Caco-2 (cell line): ENCODE measurements around the gene PAM. TPM values are rescaled to one million over a fixed set of nuclear protein-coding genes. Genes with fewer than 3 reads are reported as not detected.

Experiments
- BruUV-seq: library from RNA; stranded (reverse); fragments of 400-500 nt; replicated peaks from 2 replicates; lab custom pipeline; 2021; lab: Mats Ljungman, UMichigan
- CTCF ChIA-PET: fragments of 300-600 bp; sonication (Branson Sonifier 250); formaldehyde crosslinking; loops from one replicate; lab custom pipeline; 2022; ENCODE audit warnings: antibody characterized with exemption; lab: Charles Lee
- POLR2A ChIA-PET: fragments of 300-600 bp; sonication (Branson Sonifier 250); formaldehyde crosslinking; loops from one replicate; lab custom pipeline; 2022; ENCODE audit warnings: antibody characterized with exemption; lab: Charles Lee
- DNase-seq, 2 experiments: peaks; one replicate each; pipeline versions ENCODE4 v3.0.0 to v3.0.0-alpha.2; 2020 to 2022
- H3K27me3 ChIP-seq: replicated peaks from 2 replicates; pipeline ENCODE4 v1.6.0; 2011; ENCODE audit warnings: low read length; ENCODE audit not compliant: control insufficient read depth, insufficient read depth
- H3K36me3 ChIP-seq: 2 replicates; pipeline ENCODE4 v1.5.1; 2011; ENCODE audit warnings: low read length; ENCODE audit not compliant: control insufficient read depth, insufficient read depth
- H3K4me1 ChIP-seq: fragments of 250-450 bp; sonication (Bioruptor Pico); 2 replicates; pipeline ENCODE4 v1.5.1; 2020; ENCODE audit warnings: mild to moderate bottlenecking
- H3K4me3 ChIP-seq: 2 replicates; pipeline ENCODE4 v1.5.1; 2011; ENCODE audit warnings: low read depth, mild to moderate bottlenecking, control low read depth, low read length
- H3K9me3 ChIP-seq: fragments of 250-450 bp; sonication (Bioruptor Pico); 2 replicates; pipeline ENCODE4 v1.5.1; 2020; ENCODE audit warnings: mild to moderate bottlenecking, moderate library complexity
- H3K27ac Mint-ChIP-seq: one replicate; pipeline ENCODE4 v1.8.0; 2022; ENCODE audit warnings: mixed read lengths; ENCODE audit not compliant: unreplicated experiment
- H3K27me3 Mint-ChIP-seq: one replicate; pipeline ENCODE4 v1.8.0; 2022; ENCODE audit warnings: mixed read lengths; ENCODE audit not compliant: insufficient read depth, unreplicated experiment
- H3K36me3 Mint-ChIP-seq: one replicate; pipeline ENCODE4 v1.8.0; 2022; ENCODE audit warnings: mild to moderate bottlenecking, mixed read lengths; ENCODE audit not compliant: insufficient read depth, unreplicated experiment
- H3K4me1 Mint-ChIP-seq: one replicate; pipeline ENCODE4 v1.8.0; 2022; ENCODE audit warnings: low read depth, mixed read lengths; ENCODE audit not compliant: unreplicated experiment
- H3K4me3 Mint-ChIP-seq: one replicate; pipeline ENCODE4 v1.8.0; 2022; ENCODE audit warnings: mild to moderate bottlenecking, moderate library complexity, mixed read lengths; ENCODE audit not compliant: unreplicated experiment
- H3K9me3 Mint-ChIP-seq: one replicate; pipeline ENCODE4 v1.8.0; 2022; ENCODE audit warnings: mixed read lengths; ENCODE audit not compliant: unreplicated experiment
- CTCF ChIP-seq, 2 experiments: fragments of 200-600 bp in 1 of 2; IDR thresholded peaks; 1 replicate in 1 of 2; 2 replicates in 1 of 2; pipeline versions ENCODE4 v1.5.1 to v1.8.0; 2011 to 2022; ENCODE audit warnings: antibody characterized with exemption in 1 of 2, control low read depth in 1 of 2, inconsistent platforms in 1 of 2, low read depth in 1 of 2, low read length in 1 of 2, mild to moderate bottlenecking in 1 of 2, moderate library complexity in 1 of 2; ENCODE audit not compliant: insufficient read depth in 1 of 2, severe bottlenecking in 1 of 2, unreplicated experiment in 1 of 2
- intact Hi-C: fragments of 100-400 bp; cut with micrococcal nuclease; formaldehyde crosslinking; loops from one replicate; pipeline ENCODE4 v1.10.0; 2022; ENCODE audit not compliant: unreplicated experiment
- total RNA-seq: library from RNA; stranded (reverse); gene quantifications from 2 replicates; pipeline ENCODE4 v1.2.3, GENCODE V29; 2022

The PAM gene
- total RNA-seq, 1 experiment from 2014 or later, result 48.0 TPM

GRCh38 chr5:102910240-102911226, 155.4 kb downstream of the PAM start:
- ChIA-PET POLR2A (no interaction called here), CTCF (no interaction called here)
- no peak for DNase-seq
- H3K27me3 ChIP-seq, result no peaks in the 10 kb centered on the region
- Mint-ChIP-seq H3K36me3 (no peaks in the 10 kb centered on the region), H3K9me3 (no peaks in the 10 kb centered on the region), H3K4me3 (no peak overlapping the region), H3K4me1 (peaks cover 6% of the 10 kb centered on the region), H3K27ac (no peak overlapping the region), H3K27me3 (no peaks in the 10 kb centered on the region)
- intact Hi-C loops, result no loop called here
- no peak overlapping the region for H3K4me3 ChIP-seq
- H3K36me3 ChIP-seq, result no peaks in the 10 kb centered on the region
- no TSS peak for BruUV-seq
- TF ChIP-seq CTCF (IDR thresholded peaks at IDR 0.05; ENCODE audit: insufficient read depth in 1 of 2, low read depth in 1 of 2, low read length in 1 of 2, severe bottlenecking in 1 of 2, unreplicated experiment in 1 of 2), result no peak
- H3K4me1 ChIP-seq, result no peaks in the 10 kb centered on the region
- H3K9me3 ChIP-seq, result 0 out of 2 replicates have a peak, but pooled peaks cover 2% of the 10 kb centered on the region

GRCh38 chr5:102911973-102912372, 156.9 kb downstream of the PAM start:
- Histone ChIP-seq H3K36me3 (no peaks in the 10 kb centered on the region), H3K9me3 (0 out of 2 replicates have a peak, but pooled peaks cover under 1% of the 10 kb centered on the region), H3K4me3 (no peak overlapping the region), H3K4me1 (no peaks in the 10 kb centered on the region), H3K27me3 (no peaks in the 10 kb centered on the region)
- H3K27ac Mint-ChIP-seq, result no peak overlapping the region
- TF ChIP-seq CTCF (IDR thresholded peaks at IDR 0.05; ENCODE audit: insufficient read depth in 1 of 2, low read depth in 1 of 2, low read length in 1 of 2, severe bottlenecking in 1 of 2, unreplicated experiment in 1 of 2), result no peak
- no TSS peak for BruUV-seq
- no peaks in the 10 kb centered on the region for H3K9me3 Mint-ChIP-seq
- ChIA-PET CTCF (no interaction called here), POLR2A (no interaction called here)
- no peaks in the 10 kb centered on the region for H3K27me3 Mint-ChIP-seq
- H3K36me3 Mint-ChIP-seq, result no peaks in the 10 kb centered on the region
- H3K4me3 Mint-ChIP-seq, result no peak overlapping the region
- no peak for DNase-seq
- intact Hi-C loops, result no loop called here
- H3K4me1 Mint-ChIP-seq, result peaks cover 6% of the 10 kb centered on the region

- ChIA-PET POLR2A (no interaction called here), CTCF (no interaction called here)
- H3K9me3 Mint-ChIP-seq, result no peaks in the 10 kb centered on the region
- Histone ChIP-seq H3K4me1 (no peaks in the 10 kb centered on the region), H3K4me3 (no peak overlapping the region), H3K27me3 (no peaks in the 10 kb centered on the region), H3K36me3 (no peaks in the 10 kb centered on the region), H3K9me3 (no peaks in the 10 kb centered on the region)
- BruUV-seq, result no TSS peak
- no peak overlapping the region for H3K4me3 Mint-ChIP-seq
- no peak overlapping the region for H3K27ac Mint-ChIP-seq
- intact Hi-C loops, result no loop called here
- H3K4me1 Mint-ChIP-seq, result no peaks in the 10 kb centered on the region
- TF ChIP-seq CTCF (IDR thresholded peaks at IDR 0.05; ENCODE audit: insufficient read depth in 1 of 2, low read depth in 1 of 2, low read length in 1 of 2, severe bottlenecking in 1 of 2, unreplicated experiment in 1 of 2), result no peak
- no peak for DNase-seq
- no peaks in the 10 kb centered on the region for H3K36me3 Mint-ChIP-seq
- no peaks in the 10 kb centered on the region for H3K27me3 Mint-ChIP-seq
Measured at GRCh38 chr5:102916109-102916508, 161.0 kb downstream of the PAM start.
